ENCODE measurements around the gene ZBTB46.

ZBTB46 gene

GRCh38 chr20:63702036-63702665 is 128.9 kb downstream of the ZBTB46 start:
- DNase-seq: no peak

GRCh38 chr20:63701329-63702035 is 129.6 kb downstream of the ZBTB46 start:
- DNase-seq: no peak

- DNase-seq: no peak
Measured at GRCh38 chr20:63701051-63701328, 130.1 kb downstream of the ZBTB46 start.

- no peak for DNase-seq
Measured at GRCh38 chr20:63700199-63701050, 130.6 kb downstream of the ZBTB46 start.

- DNase-seq: no peak
Measured at GRCh38 chr20:63699466-63700198, 131.4 kb downstream of the ZBTB46 start.

GRCh38 chr20:63698739-63699465 is 132.2 kb downstream of the ZBTB46 start:
- DNase-seq: no peak

- no peak for DNase-seq
Measured at GRCh38 chr20:63697868-63698545, 133.1 kb downstream of the ZBTB46 start.

GRCh38 chr20:63697357-63697867 is 133.7 kb downstream of the ZBTB46 start:
- no peak for DNase-seq

GRCh38 chr20:63696628-63697356 is 134.3 kb downstream of the ZBTB46 start, which contains the start of gene TNFRSF6B:
Gene TNFRSF6B, plus strand, starts transcription at chr20:63696652. Its CDS starts 116 bp downstream, at chr20:63696768.
- no peak for DNase-seq

GRCh38 chr20:63696306-63696627 is 134.8 kb downstream of the ZBTB46 start:
- DNase-seq: peak; percentile 31 to 52

- no peak for DNase-seq
Measured at GRCh38 chr20:63695424-63696305, 135.4 kb downstream of the ZBTB46 start.

GRCh38 chr20:63694584-63695423 is 136.3 kb downstream of the ZBTB46 start:
- DNase-seq: no peak

- no peak for DNase-seq
Measured at GRCh38 chr20:63693733-63694583, 137.1 kb downstream of the ZBTB46 start.
